ENCODE data around the gene NFYC.

The NFYC gene

DNA sequence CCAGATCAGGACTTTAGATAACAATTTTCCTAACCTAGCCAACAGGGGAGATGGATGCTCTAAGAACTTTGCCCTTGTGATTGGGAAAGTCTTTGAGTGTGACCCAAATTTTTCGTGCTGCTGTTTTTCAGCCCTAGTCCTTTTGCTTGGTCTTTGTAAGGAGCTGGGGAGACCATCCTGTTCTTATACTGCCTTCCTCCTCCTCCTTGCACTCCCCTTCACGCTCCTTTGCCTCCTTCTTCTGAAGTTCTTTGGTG is 97.8 kb downstream of the NFYC start:
- Histone ChIP-seq H4K20me1 (ENCODE audit: insufficient read depth, low read length, poor library complexity, severe bottlenecking) (no peaks in the 10 kb centered on the region), H3F3A (ENCODE audit: low read depth) (no peaks in the 10 kb centered on the region), H3K9me2 (replicated peaks; ENCODE audit: low read depth, low read length) (no peaks in the 10 kb centered on the region), H3K4me2 (ENCODE audit: low read depth, low read length, poor library complexity, severe bottlenecking) (no peak overlapping the region), H3K27me3 (ENCODE audit: insufficient read depth, low read length, poor library complexity, severe bottlenecking) (no peaks in the 10 kb centered on the region), H3K79me2 (ENCODE audit: insufficient read depth, low read length) (no peaks in the 10 kb centered on the region), H3K4me1 (ENCODE audit: insufficient read depth, low read length, poor library complexity, severe bottlenecking) (peaks cover 7% of the 10 kb centered on the region), H3K36me3 (ENCODE audit: insufficient read depth, low read length) (no peaks in the 10 kb centered on the region), H3K9ac (ENCODE audit: low read depth, low read length, poor library complexity, severe bottlenecking) (no peak overlapping the region), H3K4me3 (ENCODE audit: low read length, poor library complexity, severe bottlenecking) (no peak overlapping the region), H2AFZ (ENCODE audit: low read length) (no peak overlapping the region), H3K9me3 (ENCODE audit: insufficient read depth, low read depth, low read length) (no peaks in the 10 kb centered on the region)
- TF ChIP-seq, protein P1, sequence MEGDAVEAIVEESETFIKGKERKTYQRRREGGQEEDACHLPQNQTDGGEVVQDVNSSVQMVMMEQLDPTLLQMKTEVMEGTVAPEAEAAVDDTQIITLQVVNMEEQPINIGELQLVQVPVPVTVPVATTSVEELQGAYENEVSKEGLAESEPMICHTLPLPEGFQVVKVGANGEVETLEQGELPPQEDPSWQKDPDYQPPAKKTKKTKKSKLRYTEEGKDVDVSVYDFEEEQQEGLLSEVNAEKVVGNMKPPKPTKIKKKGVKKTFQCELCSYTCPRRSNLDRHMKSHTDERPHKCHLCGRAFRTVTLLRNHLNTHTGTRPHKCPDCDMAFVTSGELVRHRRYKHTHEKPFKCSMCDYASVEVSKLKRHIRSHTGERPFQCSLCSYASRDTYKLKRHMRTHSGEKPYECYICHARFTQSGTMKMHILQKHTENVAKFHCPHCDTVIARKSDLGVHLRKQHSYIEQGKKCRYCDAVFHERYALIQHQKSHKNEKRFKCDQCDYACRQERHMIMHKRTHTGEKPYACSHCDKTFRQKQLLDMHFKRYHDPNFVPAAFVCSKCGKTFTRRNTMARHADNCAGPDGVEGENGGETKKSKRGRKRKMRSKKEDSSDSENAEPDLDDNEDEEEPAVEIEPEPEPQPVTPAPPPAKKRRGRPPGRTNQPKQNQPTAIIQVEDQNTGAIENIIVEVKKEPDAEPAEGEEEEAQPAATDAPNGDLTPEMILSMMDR (conservative IDR thresholded peaks at IDR 0.05; ENCODE audit: low read length): no peak
- TF ChIP-seq EZH2phosphoT487 (IDR thresholded peaks at IDR 0.05; ENCODE audit: borderline replicate concordance): no peak

DNA sequence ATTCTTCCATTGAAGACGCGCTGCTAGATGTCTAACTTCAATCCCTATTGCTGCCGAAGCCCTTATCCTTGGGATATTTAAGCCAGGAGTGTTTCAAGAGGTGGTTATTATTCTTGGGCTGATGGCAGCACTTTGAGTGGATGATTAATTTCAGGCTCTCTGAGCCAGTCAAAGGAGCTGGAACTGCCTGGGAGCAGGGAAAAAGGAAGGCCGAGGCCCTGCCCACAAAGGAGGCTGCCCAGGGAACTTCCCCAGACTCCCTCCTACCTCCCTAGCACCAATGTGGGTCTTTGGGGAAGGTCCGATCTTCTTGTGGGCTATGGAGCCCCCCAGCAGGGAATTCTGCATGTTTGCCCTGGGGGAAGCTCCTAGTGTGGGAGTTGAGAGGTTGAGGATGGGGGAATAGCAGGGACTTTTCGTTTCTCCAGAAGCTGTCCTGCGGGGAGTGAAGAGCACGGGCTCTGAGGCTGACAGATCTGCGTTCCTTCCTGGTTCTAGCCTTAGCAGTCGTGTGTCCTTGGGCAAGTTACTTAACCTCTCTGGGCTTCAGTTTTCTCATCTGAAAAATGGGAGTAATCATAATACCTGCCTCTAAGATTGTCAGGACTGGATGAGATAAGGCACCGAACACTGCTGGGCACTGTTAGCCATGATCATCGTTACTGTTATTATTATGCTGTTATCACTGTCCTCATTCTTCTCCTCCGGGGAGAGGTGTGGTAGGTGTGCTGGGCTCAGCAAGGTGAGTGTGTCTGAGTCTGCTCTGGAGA is 98.3 kb downstream of the NFYC start:
- H3K4me2 ChIP-seq (ENCODE audit: low read depth, low read length, poor library complexity, severe bottlenecking): no peak overlapping the region
- H3F3A ChIP-seq (ENCODE audit: low read depth): no peaks in the 10 kb centered on the region
- no peaks in the 10 kb centered on the region for H3K9me2 ChIP-seq (replicated peaks; ENCODE audit: low read depth, low read length)
- no peak overlapping the region for H3K4me3 ChIP-seq (ENCODE audit: low read length, poor library complexity, severe bottlenecking)
- H3K9ac ChIP-seq (ENCODE audit: low read depth, low read length, poor library complexity, severe bottlenecking): no peak overlapping the region
- H3K27me3 ChIP-seq (ENCODE audit: insufficient read depth, low read length, poor library complexity, severe bottlenecking): no peaks in the 10 kb centered on the region
- no peak overlapping the region for H2AFZ ChIP-seq (ENCODE audit: low read length)
- no peaks in the 10 kb centered on the region for H4K20me1 ChIP-seq (ENCODE audit: insufficient read depth, low read length, poor library complexity, severe bottlenecking)
- peaks cover 7% of the 10 kb centered on the region for H3K4me1 ChIP-seq (ENCODE audit: insufficient read depth, low read length, poor library complexity, severe bottlenecking)
- H3K9me3 ChIP-seq (ENCODE audit: insufficient read depth, low read depth, low read length): no peaks in the 10 kb centered on the region
- TF ChIP-seq, protein P1 (conservative IDR thresholded peaks at IDR 0.05; ENCODE audit: low read length): no peak
- no peak for TF ChIP-seq EZH2phosphoT487 (IDR thresholded peaks at IDR 0.05; ENCODE audit: borderline replicate concordance)
- H3K36me3 ChIP-seq (ENCODE audit: insufficient read depth, low read length): no peaks in the 10 kb centered on the region
- no peaks in the 10 kb centered on the region for H3K79me2 ChIP-seq (ENCODE audit: insufficient read depth, low read length)

DNA sequence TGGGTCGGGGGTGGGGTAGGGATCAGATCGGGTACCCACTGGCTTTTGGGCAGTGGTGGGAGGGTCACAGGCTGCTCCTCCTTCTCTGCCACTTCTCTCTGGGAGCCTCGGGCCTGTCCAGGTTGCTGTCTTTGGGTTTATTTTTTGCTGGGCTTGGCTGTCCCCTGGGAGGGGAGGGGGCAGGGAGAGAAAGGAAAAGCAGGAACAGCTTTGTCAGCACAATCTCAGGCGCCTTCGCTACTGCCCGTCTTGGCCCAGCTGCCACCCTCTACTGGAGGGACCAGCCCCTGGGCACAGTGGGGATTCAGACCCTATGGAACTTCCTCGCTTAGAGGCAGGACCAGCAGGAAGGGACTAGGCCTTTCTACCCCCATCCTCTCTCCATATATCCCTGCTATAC is 100.5 kb downstream of the NFYC start:
- H2AFZ ChIP-seq (ENCODE audit: low read length): no peak overlapping the region
- H3K27me3 ChIP-seq (ENCODE audit: insufficient read depth, low read length, poor library complexity, severe bottlenecking): no peaks in the 10 kb centered on the region
- H3K36me3 ChIP-seq (ENCODE audit: insufficient read depth, low read length): no peaks in the 10 kb centered on the region
- no peaks in the 10 kb centered on the region for H3K9me2 ChIP-seq (replicated peaks; ENCODE audit: low read depth, low read length)
- H4K20me1 ChIP-seq (ENCODE audit: insufficient read depth, low read length, poor library complexity, severe bottlenecking): no peaks in the 10 kb centered on the region
- H3K4me3 ChIP-seq (ENCODE audit: low read length, poor library complexity, severe bottlenecking): no peak overlapping the region
- no peaks in the 10 kb centered on the region for H3F3A ChIP-seq (ENCODE audit: low read depth)
- H3K4me1 ChIP-seq (ENCODE audit: insufficient read depth, low read length, poor library complexity, severe bottlenecking): peaks cover 5% of the 10 kb centered on the region
- TF ChIP-seq, protein P1 (conservative IDR thresholded peaks at IDR 0.05; ENCODE audit: low read length): no peak
- TF ChIP-seq EZH2phosphoT487 (IDR thresholded peaks at IDR 0.05; ENCODE audit: borderline replicate concordance): no peak
- H3K79me2 ChIP-seq (ENCODE audit: insufficient read depth, low read length): no peaks in the 10 kb centered on the region
- no peak overlapping the region for H3K9ac ChIP-seq (ENCODE audit: low read depth, low read length, poor library complexity, severe bottlenecking)
- H3K4me2 ChIP-seq (ENCODE audit: low read depth, low read length, poor library complexity, severe bottlenecking): no peak overlapping the region
- no peaks in the 10 kb centered on the region for H3K9me3 ChIP-seq (ENCODE audit: insufficient read depth, low read depth, low read length)
